Inflammatory macrophage (primary cell): ENCODE results near the gene C14orf180.
"Not testable (repeated sequence)": the region's sequence is repeated elsewhere in the genome, so short reads cannot be mapped to it uniquely, and the experiment has no call there.

Experiments used
- DNase-seq, 2 donors: peaks; one replicate each; pipeline ENCODE4 v3.0.0-alpha.2; 2020 to 2022

Gene C14orf180

DNA sequence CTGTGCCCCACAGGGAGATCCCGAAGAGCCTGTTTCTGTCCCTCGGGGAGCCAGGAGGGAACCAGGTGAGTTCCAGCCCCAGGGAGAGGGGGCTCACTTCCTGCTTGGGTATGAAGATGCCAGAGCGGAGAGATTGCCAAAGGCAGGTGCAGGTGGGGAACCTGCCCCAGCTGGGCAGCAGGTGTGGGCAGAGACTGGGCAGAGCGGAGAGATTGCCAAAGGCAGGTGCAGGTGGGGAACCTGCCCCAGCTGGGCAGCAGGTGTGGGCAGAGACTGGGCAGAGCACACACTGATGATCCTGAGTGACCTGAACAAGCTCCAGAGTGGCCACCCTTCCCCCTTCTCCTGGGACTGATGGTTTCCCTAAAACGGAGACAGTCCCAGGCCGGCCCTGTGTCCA is 375 bp downstream of the C14orf180 start:
- DNase-seq: not testable (repeated sequence)

DNA sequence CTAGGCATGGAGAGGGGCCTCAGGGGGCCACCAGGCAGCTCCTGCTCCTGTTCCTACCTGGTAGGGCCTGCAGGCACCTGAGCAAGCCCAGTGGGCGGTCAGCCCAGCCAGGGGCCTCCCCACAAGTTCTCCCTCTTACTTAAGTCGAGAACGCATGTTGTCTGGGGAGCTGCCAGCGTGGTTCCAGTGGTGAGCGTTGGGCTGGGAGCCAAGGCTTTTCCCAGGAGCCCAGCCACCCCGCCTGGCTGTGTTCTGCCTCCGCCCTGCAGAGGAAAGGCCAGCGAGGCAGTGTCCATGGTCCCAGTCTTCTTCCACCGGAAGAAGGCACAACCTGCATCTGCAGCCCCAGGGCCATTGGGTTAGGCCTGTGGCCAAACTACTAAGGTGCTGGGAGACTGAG is 1.4 kb downstream of the C14orf180 start:
- DNase-seq: no peak

DNA sequence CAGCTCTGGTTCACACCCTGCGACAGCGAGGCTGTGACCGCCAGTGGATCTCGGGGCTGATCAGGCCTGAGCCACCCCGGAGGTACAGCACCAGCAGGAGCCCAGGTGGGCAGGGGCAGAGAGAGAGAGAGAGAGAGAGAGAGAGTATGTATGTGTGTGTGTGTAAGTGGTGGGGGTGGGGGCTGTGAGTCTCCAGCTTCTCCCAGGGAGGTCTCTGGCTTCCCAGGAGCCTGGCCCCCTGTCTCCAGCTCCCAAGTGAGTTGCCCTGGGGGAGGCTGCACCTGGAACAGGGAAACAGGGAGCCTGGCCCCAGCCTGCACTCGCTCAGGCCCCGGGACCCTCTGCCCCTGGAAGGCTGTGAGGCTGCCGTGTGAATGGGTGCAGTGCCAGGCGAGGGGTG is 2.0 kb downstream of the C14orf180 start:
- no peak for DNase-seq

DNA sequence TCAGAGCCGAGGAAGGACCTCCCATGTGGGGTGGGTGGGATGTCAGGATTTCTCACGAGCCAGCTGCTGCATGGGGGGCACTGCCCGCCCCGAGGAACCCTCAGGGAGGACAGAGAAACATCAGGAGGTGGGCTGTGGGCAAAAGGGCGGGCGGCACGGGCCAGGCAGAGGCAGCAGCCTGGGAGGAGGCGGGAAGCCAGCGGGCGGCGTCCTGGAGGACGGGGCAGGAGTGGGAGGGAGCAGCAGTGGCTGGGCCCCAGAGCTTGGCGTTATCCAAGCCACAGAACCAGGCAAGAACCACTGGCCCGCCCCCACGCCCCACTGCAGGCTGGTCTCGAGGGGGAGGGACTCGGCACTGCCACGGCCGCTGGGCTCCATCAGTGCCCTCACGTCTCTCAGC is 2.4 kb downstream of the C14orf180 start:
- no peak for DNase-seq

DNA sequence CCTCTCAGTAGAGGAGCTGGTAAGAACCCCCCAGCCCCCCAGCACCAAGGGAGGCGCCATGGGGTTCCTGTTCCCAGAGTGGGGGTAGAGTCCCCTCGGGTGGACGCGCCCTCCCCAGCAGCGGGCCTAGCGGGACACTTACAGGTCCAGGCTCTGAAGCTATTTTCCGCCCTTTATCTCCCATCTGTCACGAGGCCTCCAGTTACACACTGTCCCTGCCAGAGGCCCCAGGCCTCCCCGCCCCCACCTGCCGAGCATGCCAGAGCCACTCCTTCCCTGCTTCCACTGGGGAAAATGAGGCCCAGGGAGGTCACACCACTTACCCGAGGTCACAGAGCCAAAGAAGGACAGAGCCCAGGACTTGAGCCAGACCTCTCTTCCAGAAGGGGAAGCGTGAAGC is 3.1 kb downstream of the C14orf180 start:
- no peak for DNase-seq

DNA sequence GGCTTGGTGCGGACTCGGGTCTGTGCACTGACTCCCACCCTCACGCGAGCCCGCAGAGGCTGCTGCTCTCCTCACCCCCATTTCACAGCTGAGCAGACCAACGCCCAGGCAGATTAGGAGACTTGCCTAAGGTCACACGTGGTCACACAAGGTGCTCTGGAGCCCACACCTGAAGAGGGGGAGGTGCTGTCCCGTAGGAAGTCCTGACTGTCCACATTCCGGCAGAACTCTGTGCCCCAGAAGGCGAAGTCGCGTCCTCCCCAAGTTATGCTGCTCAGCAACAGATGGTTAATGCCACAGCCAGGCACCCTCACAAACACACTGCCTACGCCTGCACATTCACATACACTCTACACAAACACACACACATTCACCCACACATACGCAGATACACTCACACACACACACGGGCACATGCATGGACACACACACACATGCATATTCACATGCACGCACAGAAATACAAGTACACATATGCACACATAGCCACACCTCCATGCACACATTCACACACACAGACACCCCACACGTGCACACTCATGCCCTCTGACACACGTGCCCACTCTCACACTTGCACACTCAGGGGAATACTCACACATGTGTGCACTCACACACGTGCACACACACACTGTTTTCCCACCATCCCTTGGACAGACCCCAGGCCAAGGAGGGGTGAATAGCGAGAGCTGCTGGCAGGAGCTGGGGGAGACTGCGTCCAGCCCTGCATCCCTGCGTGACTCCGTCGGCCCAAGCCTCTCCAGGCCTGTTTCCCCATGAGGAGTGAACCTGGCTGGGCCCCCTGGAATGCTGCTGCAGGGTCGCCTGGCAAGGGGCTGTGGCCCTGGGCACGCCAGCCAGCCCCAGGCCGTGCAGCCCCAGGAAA is 4.1 kb downstream of the C14orf180 start:
- no peak for DNase-seq

DNA sequence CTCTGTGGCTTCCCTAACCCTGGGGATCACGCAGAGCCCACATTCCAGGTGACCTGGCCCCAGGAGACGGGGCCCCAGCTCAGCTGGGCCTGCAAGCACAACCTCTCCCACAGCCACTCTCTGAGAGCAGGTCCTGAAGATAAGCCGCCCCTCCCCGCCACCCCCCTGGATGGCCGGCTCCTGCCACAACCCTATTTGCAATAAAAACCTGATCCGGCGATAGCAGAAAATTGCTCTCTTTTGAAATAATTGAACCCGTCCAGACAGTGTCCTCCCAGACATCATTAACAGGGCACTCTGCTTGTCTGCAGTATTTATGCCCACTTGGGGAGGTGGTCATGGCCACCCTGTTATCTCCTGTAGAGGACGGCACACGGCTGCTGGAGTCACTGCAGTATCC is 5.0 kb downstream of the C14orf180 start:
- no peak for DNase-seq

DNA sequence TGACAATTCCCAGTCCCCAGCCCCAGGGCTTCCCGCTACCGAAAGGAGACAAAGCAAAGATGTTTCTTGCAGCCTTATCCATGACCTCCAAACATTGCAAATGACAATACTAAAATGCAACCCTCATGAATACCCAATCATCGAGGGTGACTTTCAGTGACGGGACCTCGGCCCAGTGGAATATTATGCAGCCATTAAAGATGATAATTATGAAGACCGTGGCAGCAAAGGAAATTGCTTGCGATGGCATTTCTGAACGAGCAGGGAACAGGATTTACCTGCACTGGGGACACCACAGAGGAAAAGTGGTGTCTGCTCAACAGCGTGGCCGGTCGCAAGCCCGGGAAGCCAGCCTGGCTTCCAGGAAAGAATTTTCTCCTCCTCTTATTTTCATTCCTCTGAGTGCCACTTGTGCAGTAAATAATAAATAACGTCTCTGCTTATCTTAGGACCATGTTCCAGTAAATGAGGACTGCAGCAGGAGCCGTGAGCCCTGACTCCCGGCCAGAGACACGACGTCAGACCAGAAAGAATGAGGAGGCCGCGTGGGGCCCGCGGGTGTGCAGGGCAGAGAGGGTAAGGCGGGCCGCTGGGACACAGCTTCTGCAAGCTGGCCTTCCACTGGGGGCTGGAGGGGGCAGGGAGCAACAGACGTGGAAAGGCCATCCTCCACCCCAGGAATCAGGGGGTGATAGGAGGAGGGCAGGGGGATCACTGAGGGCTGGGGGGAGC is 6.6 kb downstream of the C14orf180 start:
- DNase-seq: no peak

DNA sequence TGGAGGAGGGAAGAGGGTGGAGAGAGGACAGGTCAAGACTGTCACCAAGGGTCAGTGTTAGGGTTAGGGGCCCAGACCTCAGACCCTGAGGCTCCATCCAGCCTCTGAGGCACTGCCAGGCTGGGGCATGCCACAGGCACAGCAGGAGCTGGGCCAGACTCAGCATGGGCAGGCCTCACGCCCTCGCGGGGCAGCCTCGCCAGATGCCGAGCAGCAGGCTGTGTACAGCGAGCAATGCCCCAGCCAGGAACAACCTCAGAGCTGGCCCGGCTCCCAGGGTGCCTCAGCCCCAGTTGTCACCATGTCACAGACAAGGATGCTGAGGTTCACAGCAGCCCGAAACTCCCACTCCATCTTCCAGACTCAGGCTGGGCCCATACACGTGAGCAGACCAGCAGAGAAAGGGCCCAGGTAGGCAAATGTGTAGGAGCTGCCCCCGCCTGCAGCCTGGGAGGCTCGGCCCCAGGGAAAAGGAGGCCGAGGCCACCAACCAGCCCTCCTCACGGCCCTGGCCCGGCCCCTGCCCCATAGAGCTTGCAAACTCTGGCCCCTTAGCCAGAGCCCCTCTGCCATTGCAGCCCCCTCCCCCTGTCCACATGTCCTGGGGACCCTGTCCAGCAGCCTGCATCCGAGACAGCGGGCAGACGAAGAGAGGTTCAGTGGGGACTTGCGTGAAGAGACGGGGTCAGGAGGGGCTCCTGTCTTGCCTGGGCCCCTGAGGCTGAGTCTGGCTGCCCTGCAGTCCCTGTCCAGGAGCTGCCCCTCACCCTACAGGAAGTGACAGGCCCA is 7.5 kb downstream of the C14orf180 start:
- no peak for DNase-seq

DNA sequence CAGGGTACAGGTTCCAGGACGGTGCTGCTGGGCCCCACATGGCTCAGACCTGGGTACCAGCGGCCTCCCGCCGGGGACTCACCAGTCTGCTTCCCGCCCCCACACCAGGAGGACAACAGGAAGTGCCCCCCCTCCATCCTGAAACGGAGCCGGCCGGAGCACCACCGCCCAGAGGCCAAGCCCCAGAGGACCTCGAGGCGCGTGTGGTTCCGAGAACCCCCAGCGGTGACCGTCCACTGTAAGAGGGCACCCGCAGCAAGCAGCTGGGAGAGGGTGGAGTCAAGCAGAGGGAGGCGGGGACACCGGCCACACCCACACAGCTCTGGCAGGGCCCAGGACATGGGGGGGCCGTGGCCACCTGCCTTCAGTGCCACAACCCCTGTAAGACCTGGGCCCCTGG is 8.1 kb downstream of the C14orf180 start:
- DNase-seq: no peak

DNA sequence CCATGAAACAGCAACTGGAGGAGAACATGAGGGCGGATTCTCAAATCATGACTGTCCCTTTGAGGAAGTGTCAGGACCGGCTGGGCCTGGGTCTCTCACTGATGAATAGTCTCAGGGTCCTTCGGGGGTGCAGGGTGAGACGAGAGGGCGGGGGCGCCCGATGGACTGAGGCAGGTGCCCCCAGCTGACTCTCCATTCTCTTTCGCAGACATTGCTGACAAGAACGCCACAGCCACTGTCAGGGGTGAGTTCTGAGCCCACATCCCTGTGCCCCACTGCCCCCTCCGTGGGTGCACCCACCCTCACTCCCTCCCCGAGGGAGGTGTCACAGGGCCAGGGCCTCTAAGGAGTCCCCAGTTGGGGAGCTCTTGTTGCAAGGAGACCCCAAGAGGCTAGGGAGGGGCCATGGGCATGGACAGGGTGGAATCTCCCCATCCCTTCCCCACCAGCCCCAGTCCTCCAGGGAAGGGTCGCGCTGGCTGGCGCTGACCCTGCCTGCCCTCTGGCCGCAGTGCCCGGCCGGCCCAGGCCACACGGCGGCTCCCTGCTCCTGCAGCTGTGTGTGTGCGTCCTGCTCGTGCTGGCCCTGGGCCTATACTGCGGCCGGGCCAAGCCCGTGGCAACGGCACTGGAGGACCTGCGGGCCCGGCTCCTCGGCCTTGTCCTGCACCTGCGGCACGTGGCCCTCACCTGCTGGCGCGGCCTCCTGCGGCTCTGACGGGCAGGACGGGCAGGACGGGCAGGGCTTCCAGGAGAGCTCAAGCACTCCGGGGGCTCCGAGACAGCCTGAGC is 8.7 kb downstream of the C14orf180 start:
- DNase-seq: no peak

DNA sequence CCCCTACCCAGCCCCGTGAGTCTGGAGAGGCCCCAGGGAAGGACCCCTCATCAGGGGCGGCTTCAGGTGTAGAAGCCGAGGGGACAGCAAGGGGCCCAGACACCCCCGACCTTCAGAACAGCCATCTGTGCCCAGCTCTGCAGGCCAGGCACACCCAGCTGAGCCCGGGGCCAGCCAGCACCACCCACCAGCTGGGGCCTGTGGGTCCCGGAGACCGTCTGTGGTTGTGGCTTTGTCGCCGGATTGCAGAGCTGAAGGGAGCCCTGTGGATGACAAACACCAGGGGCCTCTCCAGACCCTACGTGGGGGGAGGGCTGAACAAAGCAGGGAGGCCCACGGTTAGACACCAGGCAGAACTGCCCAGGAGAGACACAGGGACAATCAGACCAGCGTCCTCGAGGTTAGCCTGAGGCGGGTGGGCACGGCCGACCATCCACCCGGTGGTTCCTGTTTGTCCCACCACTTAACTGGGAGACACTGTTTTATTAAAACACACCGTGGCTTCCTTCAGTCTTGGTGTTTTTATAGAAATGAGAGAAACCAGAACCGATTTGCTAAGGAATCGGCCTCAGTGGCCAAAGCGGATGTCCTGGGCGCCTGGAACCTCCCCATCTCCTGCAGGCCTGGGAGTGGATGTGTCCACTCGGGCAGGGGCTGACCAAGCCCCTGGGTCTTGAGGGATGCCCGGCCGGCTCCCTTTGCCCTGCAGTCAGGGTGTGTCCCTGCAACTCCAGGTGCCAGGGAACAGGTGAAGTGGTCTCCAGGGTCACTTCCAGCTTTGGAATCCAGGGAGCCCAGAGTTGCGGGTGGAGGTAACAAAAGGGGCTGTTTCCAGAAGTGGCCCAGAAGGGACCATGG is 10.0 kb downstream of the C14orf180 start:
- no peak for DNase-seq

DNA sequence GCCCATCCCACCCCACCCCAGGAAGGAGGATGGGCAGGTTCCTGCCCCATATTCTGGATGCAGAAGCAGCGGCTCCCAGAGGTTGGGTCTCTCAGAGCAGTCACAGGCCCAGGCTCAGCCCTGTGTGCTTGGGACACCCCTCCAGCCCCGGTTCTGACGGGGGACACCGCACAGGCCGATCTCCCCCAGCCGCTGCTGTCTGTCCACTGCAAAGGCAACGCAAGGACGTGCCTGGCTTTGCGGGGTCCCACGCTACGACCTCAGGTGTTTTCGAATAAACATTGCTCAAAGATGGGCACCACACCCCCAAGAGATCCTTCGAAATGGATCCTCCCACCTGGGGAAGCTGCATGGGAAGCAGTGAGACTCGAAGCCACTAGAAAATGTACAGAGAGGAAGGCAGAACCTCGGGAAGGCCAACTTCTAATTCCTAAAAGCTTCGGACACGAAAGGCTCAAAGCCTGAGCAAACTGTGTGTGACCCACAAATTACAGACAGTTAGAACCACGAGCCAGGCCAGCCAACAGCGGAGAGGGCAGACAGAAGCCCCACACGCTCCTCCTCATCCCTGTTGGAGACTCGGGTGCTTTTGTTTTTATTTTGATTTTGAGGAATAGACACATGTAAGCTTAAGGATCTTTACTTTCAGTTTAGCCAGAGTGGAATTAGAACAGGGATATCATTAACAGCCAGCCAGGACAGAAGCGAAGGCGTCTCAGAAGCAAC is 10.8 kb downstream of the C14orf180 start:
- DNase-seq: no peak

DNA sequence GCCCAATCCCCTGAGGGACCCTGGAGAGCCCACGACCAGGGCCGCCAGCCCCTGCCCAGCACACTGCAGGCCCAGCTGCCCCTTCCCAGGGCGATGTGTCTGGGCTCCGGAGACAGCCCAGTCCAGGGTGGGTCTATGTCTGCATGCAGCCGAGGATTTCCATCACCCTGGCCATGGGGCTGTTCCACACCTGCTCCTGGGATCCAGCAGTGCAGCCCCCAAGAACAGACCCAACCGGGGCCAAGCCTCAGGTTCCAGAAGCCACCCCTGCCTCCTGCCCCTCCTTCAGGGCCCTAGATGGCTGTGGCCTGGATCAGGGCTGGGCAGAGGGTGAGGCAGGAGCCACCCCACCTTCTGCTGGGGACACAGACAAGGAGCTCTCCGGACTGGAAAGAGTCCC is 11.5 kb downstream of the C14orf180 start:
- no peak for DNase-seq

DNA sequence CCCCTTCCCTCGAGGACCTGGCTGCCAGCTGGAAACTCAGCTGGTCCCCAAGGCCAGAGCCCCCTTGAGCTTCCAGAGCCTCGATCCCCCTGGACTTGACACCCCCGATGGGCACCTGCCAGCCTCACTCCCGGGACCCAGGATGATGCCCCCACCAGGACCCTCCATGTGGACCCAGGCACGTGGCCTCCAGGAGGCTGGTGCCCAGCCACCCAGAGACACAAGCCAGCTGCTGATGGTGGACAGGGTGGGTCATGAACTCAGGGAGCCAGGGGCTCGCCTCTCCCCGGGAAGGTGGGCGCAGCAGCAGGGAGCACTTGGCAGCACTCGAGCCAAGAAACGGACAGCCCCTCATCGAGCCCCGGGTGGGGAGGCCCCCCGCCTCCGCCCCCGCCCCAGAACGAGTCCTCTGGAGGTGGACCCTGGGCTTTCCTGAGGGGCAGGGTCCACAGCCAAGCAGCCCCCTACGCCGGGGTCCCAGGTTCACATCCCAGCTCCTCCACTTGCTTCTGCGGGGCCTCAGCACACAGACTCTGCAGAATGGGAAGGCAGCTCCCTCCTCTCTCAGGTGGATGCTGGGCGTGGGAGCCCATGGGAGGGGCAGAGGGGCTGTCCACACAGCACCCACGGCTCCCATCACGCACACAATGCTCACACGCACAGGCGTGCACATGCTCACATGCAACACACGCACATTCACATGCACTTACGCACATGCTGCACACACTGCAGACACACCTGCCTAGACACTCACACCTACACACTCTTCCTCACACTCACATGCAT is 12.1 kb downstream of the C14orf180 start:
- DNase-seq: no peak

DNA sequence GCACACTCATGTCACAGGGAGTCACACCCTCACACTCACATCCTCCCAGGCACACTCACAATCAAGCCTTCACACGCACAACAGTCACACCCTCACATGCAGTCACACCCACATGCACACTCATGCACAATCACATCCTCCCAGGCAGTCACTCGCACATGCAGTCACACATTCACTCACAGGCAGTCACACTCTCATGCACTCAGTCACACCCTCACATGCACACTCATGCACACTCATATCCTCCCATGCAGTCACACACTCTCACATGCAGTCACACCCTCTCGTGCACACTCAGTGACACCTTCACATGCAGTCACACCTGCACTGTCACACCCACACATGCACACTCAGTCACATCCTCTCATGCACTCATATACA is 12.7 kb downstream of the C14orf180 start:
- DNase-seq: no peak

DNA sequence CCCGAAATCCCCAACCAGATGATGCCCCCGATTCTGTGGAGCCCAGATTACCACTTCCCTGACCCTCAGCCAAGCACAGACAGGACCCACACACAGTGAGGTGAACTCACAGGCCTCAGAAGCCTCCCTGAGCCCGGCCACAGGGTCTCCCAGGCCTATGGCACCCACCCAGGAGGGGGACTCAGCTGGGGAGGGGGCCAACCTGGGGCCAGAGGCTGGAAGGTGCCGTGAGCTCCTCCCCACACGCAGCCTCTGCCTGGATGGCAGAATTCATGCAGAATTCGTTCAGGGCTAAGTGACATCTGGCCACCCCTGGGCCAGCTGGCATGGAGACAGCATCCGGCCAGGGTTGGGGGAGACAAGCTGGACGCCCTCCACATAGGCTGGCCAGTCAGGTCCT is 13.2 kb downstream of the C14orf180 start:
- DNase-seq: no peak

DNA sequence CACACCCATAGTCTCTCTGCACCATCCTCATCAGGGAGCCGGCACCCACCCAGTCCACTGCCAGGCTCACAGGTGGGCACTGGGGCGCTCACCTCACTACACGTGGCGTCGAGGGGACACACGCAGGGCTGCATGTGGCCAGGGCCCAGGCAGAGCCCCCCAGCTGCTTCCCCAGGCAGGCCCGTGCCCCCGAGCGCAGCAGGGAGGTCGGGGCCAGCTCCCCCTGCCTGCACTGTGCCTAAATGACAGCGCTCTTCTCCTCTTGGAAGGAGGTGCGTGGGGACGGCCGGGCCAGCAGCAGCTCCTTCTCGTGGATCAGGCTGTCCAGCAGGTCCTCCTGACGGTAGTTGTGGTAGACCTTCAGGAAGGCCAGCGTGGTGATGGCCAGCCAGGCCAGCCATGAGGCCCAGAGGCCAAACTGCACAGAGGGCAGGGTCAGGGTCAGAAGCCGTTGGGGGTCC is 13.7 kb downstream of the C14orf180 start:
- no peak for DNase-seq

DNA sequence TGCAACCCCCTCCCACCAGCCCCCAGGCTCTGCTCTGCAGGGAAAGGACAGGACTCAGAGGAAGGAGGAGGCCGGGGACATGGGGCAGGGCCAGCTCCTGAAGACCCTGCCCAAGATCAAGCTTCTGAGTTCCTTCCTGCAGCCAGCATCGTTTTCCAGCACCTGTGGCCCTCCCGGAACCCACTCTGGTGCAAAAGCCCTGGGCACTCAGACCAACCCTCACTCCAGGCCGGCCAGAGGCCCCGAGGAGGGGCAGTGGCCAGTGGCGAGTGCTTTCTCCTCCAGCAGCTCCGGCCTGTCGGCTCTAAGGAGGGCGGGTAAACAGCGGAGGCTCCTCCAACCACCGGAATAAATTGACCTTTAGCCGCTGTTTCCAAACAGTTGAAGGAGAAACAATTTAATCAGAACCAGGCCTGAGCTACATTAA is 14.2 kb downstream of the C14orf180 start:
- no peak for DNase-seq
